ENCODE results near the gene PROX1. TPM values are rescaled to one million over a fixed set of nuclear protein-coding genes. Genes with fewer than 3 reads are reported as not detected.

The PROX1 gene
- total and polyA plus RNA-seq, 2 of the 8 experiments (the other 6 are each of a cell fraction or from before 2014, with no cell fraction given) = 0.30 to 2.0 TPM

DNA sequence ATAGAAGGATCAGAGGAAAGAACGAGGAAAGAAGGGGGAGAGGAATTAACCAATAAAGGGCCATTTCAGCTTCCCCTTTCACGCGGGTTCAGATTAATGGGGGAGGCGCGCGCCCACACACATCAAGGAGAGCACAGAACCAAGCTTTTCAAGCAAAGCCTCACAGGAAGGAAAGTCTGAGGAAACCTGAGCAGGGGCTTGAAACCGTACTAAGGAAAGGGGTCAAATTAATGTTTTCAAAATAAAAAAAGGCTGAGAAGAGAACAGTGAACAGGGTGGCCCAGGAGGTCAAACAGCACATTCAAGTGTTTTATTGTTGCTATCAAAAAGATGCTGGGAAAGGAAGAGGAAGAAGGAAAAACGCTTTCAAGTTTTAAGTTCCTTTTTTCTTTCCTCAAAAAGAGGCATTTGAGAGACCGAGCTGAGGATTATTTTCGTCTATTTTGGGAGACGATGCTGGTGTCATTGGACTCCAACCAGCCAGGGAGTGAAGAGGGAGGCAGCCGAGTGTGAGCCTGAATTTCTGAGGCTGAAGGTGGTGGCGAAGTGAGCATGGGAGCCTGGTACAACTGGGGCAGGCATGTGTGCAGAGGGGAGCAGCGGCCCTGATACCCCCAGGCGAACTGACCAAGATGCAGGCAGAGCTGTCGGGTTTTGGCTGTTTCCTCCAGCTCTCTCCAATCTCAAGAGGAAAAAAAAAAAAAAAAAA lies 88.4 kb downstream of the PROX1 start:
- 91% methylated on average over 15 of the region's 16 CpGs; no CpG with 5 or more reads in 1 of the 2 experiments for WGBS, 2 experiments (ENCODE audit: extremely low coverage in 1 of 2, insufficient coverage in 1 of 2, insufficient read length in 1 of 2, insufficient replicate concordance in 2 of 2, low coverage in 1 of 2, low lambda C conversion rate in 2 of 2, missing lambda C conversion rate in 1 of 2)
- no peak overlapping the region for H4K5ac ChIP-seq (ENCODE audit: insufficient read length, low read depth, low read length)
- H3K18ac ChIP-seq (ENCODE audit: extremely low read depth, low read length) = 0 out of 2 replicates have a peak overlapping the region, but pooled peaks have one; percentile 24
- H3K4me3 ChIP-seq (ENCODE audit: extremely low read depth in 1 of 4, insufficient read depth in 2 of 4, low read depth in 3 of 4, low read length in 4 of 4) = no peak overlapping the region
- ChIA-PET CTCF (ENCODE audit: partially characterized antibody) (interaction anchor here (0.6 to 1.1 kb wide), 3 partner anchors 32 to 726 kb away, joined by 3 to 4 read pairs (median 4); no protein-coding TSS in a partner anchor), POLR2A (ENCODE audit: partially characterized antibody) (no interaction called here)
- H3K9me3 ChIP-seq (ENCODE audit: insufficient read depth in 2 of 2, low read depth in 1 of 2, low read length in 1 of 2) = no peaks in the 10 kb centered on the region
- H3K4me1 ChIP-seq (replicated peaks in 1 of 4; ENCODE audit: control insufficient read depth in 3 of 4, insufficient read depth in 4 of 4, low read length in 3 of 4) = peaks cover 0 to 9% (median 0%) of the 10 kb centered on the region in 4 experiments; a peak in 2 of 7 replicates
- no peak overlapping the region for H4K8ac ChIP-seq (ENCODE audit: extremely low read depth, insufficient read depth, low read length)
- no peak overlapping the region for H3K4me2 ChIP-seq (ENCODE audit: insufficient read depth in 1 of 2, low read depth in 2 of 2, low read length in 2 of 2)
- H2AFZ ChIP-seq (ENCODE audit: low read length) = no peak overlapping the region
- H3K23ac ChIP-seq (ENCODE audit: insufficient read length) = no peak overlapping the region
- H4K20me1 ChIP-seq (replicated peaks in 1 of 2; ENCODE audit: control insufficient read depth in 1 of 2, insufficient read depth in 2 of 2, low read length in 2 of 2) = no peaks in the 10 kb centered on the region
- H2AK5ac ChIP-seq (ENCODE audit: low read depth, low read length) = no peak overlapping the region
- H2BK5ac ChIP-seq (ENCODE audit: low read depth, low read length) = no peak overlapping the region
- H3K56ac ChIP-seq (replicated peaks; ENCODE audit: insufficient read length, low read depth, low read length) = no peak overlapping the region
- no peak overlapping the region for H2BK20ac ChIP-seq (ENCODE audit: low read length)
- no peak overlapping the region for H3K14ac ChIP-seq (ENCODE audit: insufficient read length)
- H2BK120ac ChIP-seq (replicated peaks; ENCODE audit: low read depth, low read length) = no peak overlapping the region
- no peak overlapping the region for H4K91ac ChIP-seq (replicated peaks; ENCODE audit: insufficient read length, low read length)
- DNase-seq (ENCODE audit: low read depth in 1 of 2, low spot score in 2 of 2) = no peak
- no peak overlapping the region for H3K27ac ChIP-seq (ENCODE audit: low read depth, low read length)
- no peaks in the 10 kb centered on the region for H3K79me2 ChIP-seq (ENCODE audit: control insufficient read depth in 1 of 2, insufficient read depth in 2 of 2, low read length in 2 of 2)
- no peaks in the 10 kb centered on the region for H3K27me3 ChIP-seq (replicated peaks in 1 of 4; ENCODE audit: control insufficient read depth in 3 of 4, extremely low read depth in 1 of 4, insufficient read depth in 3 of 4, low read length in 3 of 4)
- no peak overlapping the region for H2BK15ac ChIP-seq (ENCODE audit: low read length)
- no peaks in the 10 kb centered on the region for H3K79me1 ChIP-seq (ENCODE audit: low read depth, low read length)
- no peak overlapping the region for H3K9ac ChIP-seq (replicated peaks in 1 of 4; ENCODE audit: extremely low read depth in 1 of 4, low read depth in 3 of 4, low read length in 3 of 4)
- FAIRE-seq = no peak
- no peak overlapping the region for H3K4ac ChIP-seq (replicated peaks; ENCODE audit: insufficient read length, low read depth, low read length)
- H2BK12ac ChIP-seq (ENCODE audit: low read depth, low read length) = no peak overlapping the region
- no peaks in the 10 kb centered on the region for H3K23me2 ChIP-seq (ENCODE audit: low read depth, low read length)
- H3K36me3 ChIP-seq (ENCODE audit: control insufficient read depth in 2 of 4, insufficient read depth in 4 of 4, low read length in 3 of 4) = no peaks in the 10 kb centered on the region
- no peak for TF ChIP-seq POU5F1 (IDR thresholded peaks at IDR 0.05; ENCODE audit: low read depth, low read length)
- TF ChIP-seq KDM4A (IDR thresholded peaks at IDR 0.05; ENCODE audit: low read depth, low read length, severe bottlenecking) = no peak
- TF ChIP-seq, protein P1, sequence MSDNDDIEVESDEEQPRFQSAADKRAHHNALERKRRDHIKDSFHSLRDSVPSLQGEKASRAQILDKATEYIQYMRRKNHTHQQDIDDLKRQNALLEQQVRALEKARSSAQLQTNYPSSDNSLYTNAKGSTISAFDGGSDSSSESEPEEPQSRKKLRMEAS (IDR thresholded peaks at IDR 0.05) = no peak
- no peak for TF ChIP-seq RXRA (IDR thresholded peaks at IDR 0.05; ENCODE audit: insufficient read depth, low read depth, low read length)
- no peak for TF ChIP-seq SAP30 (IDR thresholded peaks at IDR 0.05; ENCODE audit: insufficient read depth, insufficient replicate concordance, low read length)
- no peak for TF ChIP-seq TBP (IDR thresholded peaks at IDR 0.05; ENCODE audit: low read depth, low read length)
- TF ChIP-seq E2F6 (IDR thresholded peaks at IDR 0.05) = no peak
- TF ChIP-seq SIX5 (IDR thresholded peaks at IDR 0.05; ENCODE audit: low read depth, low read length) = no peak
- no peak for TF ChIP-seq EZH2 (IDR thresholded peaks at IDR 0.05; ENCODE audit: low read depth, low read length, severe bottlenecking)
- TF ChIP-seq NANOG (IDR thresholded peaks at IDR 0.05; ENCODE audit: insufficient read depth, low read depth, low read length, poor library complexity, severe bottlenecking) = no peak
- TF ChIP-seq PHF8 (conservative IDR thresholded peaks at IDR 0.05; ENCODE audit: low read depth, low read length) = no peak
- TF ChIP-seq JUND (IDR thresholded peaks at IDR 0.05; ENCODE audit: low read length) = no peak
